Chondrocyte (in vitro differentiated cells): ENCODE results near the gene ERBIN. TPM values are rescaled to one million over a fixed set of nuclear protein-coding genes. Genes with fewer than 3 reads are reported as not detected.

Source experiments
- DNase-seq: peaks from one replicate; pipeline ENCODE4 v3.0.0; 2021; ENCODE audit warnings: mixed read lengths, low spot score
- H3K27ac Mint-ChIP-seq: one replicate; pipeline ENCODE4 v1.8.0; 2021; ENCODE audit warnings: mild to moderate bottlenecking, moderate library complexity, mixed read lengths; ENCODE audit not compliant: unreplicated experiment
- H3K27me3 Mint-ChIP-seq: 2 replicates; pipeline ENCODE4 v1.8.0; 2021; ENCODE audit warnings: low read depth, mixed read lengths
- H3K36me3 Mint-ChIP-seq: 2 replicates; pipeline ENCODE4 v1.8.0; 2021; ENCODE audit warnings: low read depth, mixed read lengths
- H3K4me1 Mint-ChIP-seq: 2 replicates; pipeline ENCODE4 v1.8.0; 2021; ENCODE audit warnings: low read depth, mild to moderate bottlenecking, mixed read lengths
- H3K4me3 Mint-ChIP-seq: one replicate; pipeline ENCODE4 v1.8.0; 2021; ENCODE audit warnings: mild to moderate bottlenecking, moderate library complexity, mixed read lengths; ENCODE audit not compliant: unreplicated experiment
- H3K9me3 Mint-ChIP-seq: 2 replicates; pipeline ENCODE4 v1.8.0; 2021; ENCODE audit warnings: low read depth, mixed read lengths
- CTCF ChIP-seq: fragments of 200-600 bp; sonication (generic); IDR thresholded peaks from 2 replicates; pipeline ENCODE4 v1.5.0; 2021; ENCODE audit warnings: antibody characterized with exemption, mild to moderate bottlenecking, moderate library complexity
- total RNA-seq: library from RNA; stranded (reverse); gene quantifications from 3 replicates; pipeline ENCODE4 v1.2.1, GENCODE V29; 2021

ERBIN gene
- total RNA-seq, 1 donor from 2014 or later = 63.8 TPM

GRCh38 chr5:65978251-65978650 is 51.9 kb downstream of the ERBIN start:
- no peak for DNase-seq
- Mint-ChIP-seq H3K4me3 (peak overlapping the region; percentile 47), H3K36me3 (no peaks in the 10 kb centered on the region), H3K27ac (peak overlapping the region; percentile 93), H3K27me3 (no peaks in the 10 kb centered on the region), H3K4me1 (peaks cover 33% of the 10 kb centered on the region), H3K9me3 (peaks cover 3% of the 10 kb centered on the region)
- TF ChIP-seq CTCF = no peak

- Mint-ChIP-seq H3K27me3 (no peaks in the 10 kb centered on the region), H3K4me3 (no peak overlapping the region), H3K36me3 (no peaks in the 10 kb centered on the region), H3K9me3 (peaks cover 3% of the 10 kb centered on the region), H3K27ac (peak overlapping the region; percentile 24), H3K4me1 (peaks cover 46% of the 10 kb centered on the region)
- no peak for TF ChIP-seq CTCF
- no peak for DNase-seq
These were observed 55.2 kb downstream of the ERBIN start for GRCh38 chr5:65981548-65981947.

GRCh38 chr5:65981969-65982619 is 55.7 kb downstream of the ERBIN start:
- H3K9me3 Mint-ChIP-seq = peaks cover 3% of the 10 kb centered on the region
- peaks cover 52% of the 10 kb centered on the region for H3K4me1 Mint-ChIP-seq
- H3K27me3 Mint-ChIP-seq = no peaks in the 10 kb centered on the region
- no peaks in the 10 kb centered on the region for H3K36me3 Mint-ChIP-seq
- DNase-seq = no peak
- no peak for TF ChIP-seq CTCF
- no peak overlapping the region for H3K4me3 Mint-ChIP-seq
- H3K27ac Mint-ChIP-seq = peak overlapping the region; percentile 41

GRCh38 chr5:65982635-65983034 is 56.3 kb downstream of the ERBIN start:
- DNase-seq = no peak
- peaks cover 3% of the 10 kb centered on the region for H3K9me3 Mint-ChIP-seq

More at GRCh38 chr5:65982635-65983034, 56.3 kb downstream of the ERBIN start:
- no peak for TF ChIP-seq CTCF
- no peak overlapping the region for H3K4me3 Mint-ChIP-seq
- H3K27ac Mint-ChIP-seq = peak overlapping the region; percentile 41
- no peaks in the 10 kb centered on the region for H3K27me3 Mint-ChIP-seq
- H3K4me1 Mint-ChIP-seq = peaks cover 56% of the 10 kb centered on the region
- no peaks in the 10 kb centered on the region for H3K36me3 Mint-ChIP-seq
